PC-3 (cell line): ENCODE data around the gene BZW1. TPM values are rescaled to one million over a fixed set of nuclear protein-coding genes. Genes with fewer than 3 reads are reported as not detected.
"Not testable (repeated sequence)": the region's sequence is repeated elsewhere in the genome, so short reads cannot be mapped to it uniquely, and the experiment has no call there.

Experiments
- ATAC-seq: fragments of 200-7000 bp; cut with Tn5 transposase; 2 replicates; pipeline ENCODE4 v1.9.1; 2020; ENCODE audit warnings: mild to moderate bottlenecking, moderate library complexity
- BruUV-seq: library from RNA; stranded (reverse); fragments of 400-500 nt; replicated peaks from 2 replicates; lab custom pipeline; 2021; lab: Mats Ljungman, UMichigan
- CTCF ChIA-PET: fragments of 300-600 bp; sonication (Branson Sonifier 250); formaldehyde crosslinking; loops from one replicate; lab custom pipeline; 2022; ENCODE audit warnings: antibody characterized with exemption; lab: Charles Lee
- POLR2A ChIA-PET: fragments of 300-600 bp; sonication (Branson Sonifier 250); formaldehyde crosslinking; loops from one replicate; lab custom pipeline; 2022; ENCODE audit warnings: antibody characterized with exemption; ENCODE audit not compliant: unreplicated experiment; lab: Charles Lee
- DNase-seq: peaks from one replicate; pipeline ENCODE4 v3.0.0-alpha.2; 2015
- H2AFZ ChIP-seq: fragments of 300-600 bp; sonication (generic); 2 replicates; pipeline ENCODE4 v1.6.0; 2016; ENCODE audit warnings: antibody characterized with exemption, low read length
- H3F3A ChIP-seq: fragments of 300-600 bp; sonication (generic); one replicate; pipeline ENCODE4 v1.6.0; 2017; ENCODE audit warnings: antibody characterized with exemption, low read length, control low read depth, mild to moderate bottlenecking; ENCODE audit not compliant: unreplicated experiment
- H3K27ac ChIP-seq: fragments of 300-600 bp; sonication (generic); 2 replicates; pipeline ENCODE4 v1.5.1; 2016; ENCODE audit warnings: mild to moderate bottlenecking, low read length
- H3K27me3 ChIP-seq: fragments of 300-600 bp; sonication (generic); 2 replicates; pipeline ENCODE4 v1.6.1; 2016; ENCODE audit warnings: low read length, mixed read lengths
- H3K36me3 ChIP-seq: fragments of 300-600 bp; sonication (generic); 2 replicates; pipeline ENCODE4 v1.6.1; 2016; ENCODE audit warnings: low read depth, mixed run types, low read length, mixed read lengths
- H3K4me1 ChIP-seq: fragments of 300-600 bp; sonication (generic); 2 replicates; pipeline ENCODE4 v1.5.1; 2016; ENCODE audit warnings: low read length; ENCODE audit not compliant: insufficient read depth
- H3K4me2 ChIP-seq: fragments of 300-600 bp; sonication (generic); 2 replicates; pipeline ENCODE4 v1.6.0; 2016; ENCODE audit warnings: low read length
- H3K4me3 ChIP-seq: fragments of 300-600 bp; sonication (generic); 2 replicates; pipeline ENCODE4 v1.5.1; 2016; ENCODE audit warnings: mild to moderate bottlenecking, low read length, mixed read lengths
- H3K79me2 ChIP-seq: fragments of 300-600 bp; sonication (generic); 2 replicates; pipeline ENCODE4 v1.6.1; 2017; ENCODE audit warnings: low read length, mixed read lengths
- H3K9ac ChIP-seq: fragments of 300-600 bp; sonication (generic); 2 replicates; pipeline ENCODE4 v1.6.0; 2016; ENCODE audit warnings: mild to moderate bottlenecking, low read length
- H3K9me2 ChIP-seq: fragments of 300-600 bp; sonication (generic); replicated peaks from 2 replicates; pipeline ENCODE4 v1.6.1; 2016; ENCODE audit warnings: mixed run types, low read length, mixed read lengths
- H3K9me3 ChIP-seq: fragments of 300-600 bp; sonication (generic); 2 replicates; pipeline ENCODE4 v1.6.1; 2016; ENCODE audit warnings: low read length, mixed read lengths
- H4K20me1 ChIP-seq: fragments of 300-600 bp; sonication (generic); 2 replicates; pipeline ENCODE4 v1.6.1; 2016; ENCODE audit warnings: low read length, mixed read lengths
- EZH2 ChIP-seq: fragments of 300-600 bp; sonication (generic); IDR thresholded peaks from one replicate; pipeline ENCODE4 v1.6.1; 2017; ENCODE audit warnings: antibody characterized with exemption, mild to moderate bottlenecking, low read length; ENCODE audit not compliant: unreplicated experiment
- EZH2phosphoT487 ChIP-seq: fragments of 300-600 bp; sonication (generic); IDR thresholded peaks from 2 replicates; pipeline ENCODE4 v1.6.1; 2018; ENCODE audit warnings: mild to moderate bottlenecking, antibody characterized with exemption, low read length, borderline replicate concordance
- intact Hi-C: fragments of 100-400 bp; cut with micrococcal nuclease; formaldehyde crosslinking; loops from 2 replicates; pipeline ENCODE4 v1.9.0; 2023
- total RNA-seq: library from RNA; depleted of rRNA; stranded (reverse); fragments of >200 nt; gene quantifications from 2 replicates; pipeline ENCODE4 v1.2.3, GENCODE V29; 2014
- TF ChIP-seq, protein P1 (sequence below): fragments of 300-600 bp; sonication (generic); conservative IDR thresholded peaks from 2 replicates; pipeline ENCODE4 v1.5.1; 2017; ENCODE audit warnings: antibody characterized with exemption, low read depth, mild to moderate bottlenecking, low read length

Gene BZW1
- total RNA-seq, 1 experiment from 2014 or later, result 626 TPM

DNA sequence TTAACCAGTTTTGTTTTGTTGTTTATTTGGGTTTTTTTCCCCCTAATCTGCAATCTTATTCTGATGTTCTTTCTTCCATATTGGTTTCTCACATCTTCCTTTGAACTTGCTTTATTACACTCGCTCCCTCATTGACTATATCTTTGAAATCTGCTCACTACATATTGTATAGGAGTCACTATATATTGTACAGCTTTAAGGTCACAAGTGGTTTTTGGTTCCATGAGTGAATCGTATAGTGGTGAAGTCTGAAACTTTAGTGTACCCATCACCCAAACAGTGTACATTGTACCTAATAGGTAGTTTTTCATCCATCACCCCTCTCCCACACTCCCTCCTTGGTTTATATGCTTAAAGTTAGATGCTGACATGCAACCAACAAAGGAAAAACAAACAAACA lies 11.3 kb upstream of the BZW1 start:
- ChIA-PET CTCF (no interaction called here), POLR2A (no interaction called here)
- Histone ChIP-seq H3K9ac (no peak overlapping the region), H3K9me3 (no peaks in the 10 kb centered on the region), H3K27ac (no peak overlapping the region), H3K27me3 (no peaks in the 10 kb centered on the region), H2AFZ (no peak overlapping the region), H3K4me1 (no peaks in the 10 kb centered on the region), H3K4me2 (no peak overlapping the region), H3F3A (no peaks in the 10 kb centered on the region), H3K4me3 (no peak overlapping the region), H3K9me2 (no peaks in the 10 kb centered on the region), H3K36me3 (no peaks in the 10 kb centered on the region), H4K20me1 (no peaks in the 10 kb centered on the region), H3K79me2 (no peaks in the 10 kb centered on the region)
- intact Hi-C loops, result no loop called here
- TF ChIP-seq, protein P1, sequence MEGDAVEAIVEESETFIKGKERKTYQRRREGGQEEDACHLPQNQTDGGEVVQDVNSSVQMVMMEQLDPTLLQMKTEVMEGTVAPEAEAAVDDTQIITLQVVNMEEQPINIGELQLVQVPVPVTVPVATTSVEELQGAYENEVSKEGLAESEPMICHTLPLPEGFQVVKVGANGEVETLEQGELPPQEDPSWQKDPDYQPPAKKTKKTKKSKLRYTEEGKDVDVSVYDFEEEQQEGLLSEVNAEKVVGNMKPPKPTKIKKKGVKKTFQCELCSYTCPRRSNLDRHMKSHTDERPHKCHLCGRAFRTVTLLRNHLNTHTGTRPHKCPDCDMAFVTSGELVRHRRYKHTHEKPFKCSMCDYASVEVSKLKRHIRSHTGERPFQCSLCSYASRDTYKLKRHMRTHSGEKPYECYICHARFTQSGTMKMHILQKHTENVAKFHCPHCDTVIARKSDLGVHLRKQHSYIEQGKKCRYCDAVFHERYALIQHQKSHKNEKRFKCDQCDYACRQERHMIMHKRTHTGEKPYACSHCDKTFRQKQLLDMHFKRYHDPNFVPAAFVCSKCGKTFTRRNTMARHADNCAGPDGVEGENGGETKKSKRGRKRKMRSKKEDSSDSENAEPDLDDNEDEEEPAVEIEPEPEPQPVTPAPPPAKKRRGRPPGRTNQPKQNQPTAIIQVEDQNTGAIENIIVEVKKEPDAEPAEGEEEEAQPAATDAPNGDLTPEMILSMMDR, result no peak
- TF ChIP-seq EZH2phosphoT487 (no peak), EZH2 (no peak)
- ATAC-seq (no peak), DNase-seq (no peak)
- no TSS peak for BruUV-seq

DNA sequence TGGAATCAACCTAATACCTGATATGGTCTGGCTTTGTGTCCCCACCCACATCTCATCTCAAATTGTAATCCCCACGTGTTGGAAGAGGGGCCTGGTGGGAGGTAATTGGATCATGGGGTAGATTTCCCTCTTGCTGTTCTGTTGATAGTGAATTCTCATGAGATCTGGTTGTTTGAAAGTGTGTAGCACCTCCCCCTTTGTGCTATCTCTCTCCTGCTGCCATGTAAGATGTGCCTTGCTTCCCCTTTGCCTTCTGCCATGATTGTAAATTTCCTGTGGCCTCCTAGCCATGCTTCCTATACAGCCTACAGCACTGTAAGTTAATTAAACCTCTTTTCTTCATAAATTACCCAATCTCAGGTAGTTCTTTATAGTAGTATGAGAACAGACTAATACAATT lies 10.3 kb upstream of the BZW1 start:
- POLR2A ChIA-PET, H3K9me3 ChIP-seq, intact Hi-C loops, H4K20me1 ChIP-seq, BruUV-seq, H3K36me3 ChIP-seq, ATAC-seq, H3K79me2 ChIP-seq, H3K4me1 ChIP-seq, CTCF ChIA-PET, H3K9me2 ChIP-seq, H3K4me3 ChIP-seq, H3K9ac ChIP-seq, H3K4me2 ChIP-seq, H3F3A ChIP-seq, H3K27me3 ChIP-seq, DNase-seq, H2AFZ ChIP-seq, H3K27ac ChIP-seq: not testable (repeated sequence)

DNA sequence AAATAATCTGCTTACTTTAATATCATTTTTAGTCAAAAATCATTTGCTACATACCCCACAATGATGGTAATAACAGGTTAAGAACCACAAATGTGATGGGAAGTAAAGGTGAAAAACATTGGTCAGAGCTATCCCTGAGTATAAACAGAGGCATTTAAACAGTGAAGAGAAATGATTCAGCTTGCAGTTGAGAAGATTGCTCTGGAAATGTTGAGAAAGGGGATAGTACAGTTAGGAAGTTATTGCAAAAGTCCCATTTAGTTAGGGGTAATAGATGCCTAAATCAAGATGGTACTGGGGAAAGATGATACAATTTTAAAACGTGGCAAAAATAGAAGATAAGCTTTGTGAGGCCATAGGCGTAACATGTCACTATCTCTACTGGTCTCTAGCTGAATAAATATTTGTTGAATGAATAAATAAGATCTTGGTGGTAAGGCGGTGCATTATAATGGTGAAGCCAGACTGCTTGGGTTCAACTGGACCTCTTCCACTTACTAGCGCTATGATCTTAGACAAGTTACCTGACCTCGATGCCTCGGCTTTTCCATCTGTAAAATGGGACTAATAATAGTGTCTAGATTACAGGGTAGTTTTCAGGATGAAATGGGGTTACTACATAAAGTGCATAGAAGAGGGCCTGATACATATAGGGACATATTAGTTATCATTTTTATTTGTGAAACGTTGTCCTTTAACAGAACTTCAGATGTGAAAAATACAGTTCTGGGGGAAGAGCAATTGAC lies 2.0 kb upstream of the BZW1 start:
- no peak for DNase-seq
- Histone ChIP-seq H3K4me1 (peaks cover 34% of the 10 kb centered on the region), H3K4me2 (peak overlapping the region; percentile 97), H3K27me3 (no peaks in the 10 kb centered on the region), H3K9ac (peak overlapping the region; percentile 98), H3K4me3 (peak overlapping the region; percentile 84), H3K9me3 (no peaks in the 10 kb centered on the region), H2AFZ (no peak overlapping the region), H4K20me1 (peaks cover 24% of the 10 kb centered on the region), H3K27ac (peak overlapping the region; percentile 97), H3K9me2 (no peaks in the 10 kb centered on the region), H3K36me3 (peaks cover 23% of the 10 kb centered on the region), H3K79me2 (peaks cover 36% of the 10 kb centered on the region), H3F3A (no peaks in the 10 kb centered on the region)
- CTCF ChIA-PET, result interaction anchor here (0.6 to 0.8 kb wide), 2 partner anchors 70 to 74 kb away, joined by 3 read pairs; no protein-coding TSS in a partner anchor
- TF ChIP-seq EZH2phosphoT487, result no peak
- POLR2A ChIA-PET, result interaction anchor here (0.5 to 0.6 kb wide), 2 partner anchors 54 to 206 kb away, joined by 4 read pairs; partner anchors contain the start of gene CLK1
- intact Hi-C loops, result loop anchor here (1.0 to 2.0 kb wide), 4 partner anchors 21 to 75 kb away; no protein-coding TSS in a partner anchor
- BruUV-seq, result no TSS peak
- ATAC-seq, result no peak
